Measurements from ENCODE around the gene ZFAND2A. TPM values are rescaled to one million over a fixed set of nuclear protein-coding genes. Genes with fewer than 3 reads are reported as not detected.

Gene ZFAND2A
- total and polyA plus RNA-seq, 11 donors = 5.6 to 25.6 (median 9.9) TPM

GRCh38 chr7:1112109-1112508 is 47.9 kb downstream of the ZFAND2A start:
- Histone ChIP-seq H3K9me3 (no peaks in the 10 kb centered on the region), H3K4me1 (peaks cover 0 to 9% (median 0%) of the 10 kb centered on the region in 12 donors), H3K27me3 (no peaks in the 10 kb centered on the region), H3K36me3 (no peaks in the 10 kb centered on the region), H3K4me3 (no peak overlapping the region), H3K27ac (peak overlapping the region in 3 of 12 donors; percentile 9 to 29 (median 10))
- intact Hi-C loops (cut with DNase I) = no loop called here
- TF ChIP-seq POLR2A (IDR thresholded peaks at IDR 0.05) = no peak
- no peak for TF ChIP-seq CTCF (IDR thresholded peaks at IDR 0.05)
- peak in 3 of 4 donors; percentile 21 to 62 (median 42) for ATAC-seq
- peak in 1 of 5 donors; percentile 28 for DNase-seq
- 66 to 80% (median 71%) methylated on average over 9 of the region's 9 CpGs for WGBS, 4 donors

GRCh38 chr7:1111156-1111555 is 48.8 kb downstream of the ZFAND2A start:
- Histone ChIP-seq H3K4me1 (peaks cover 0 to 9% (median 0%) of the 10 kb centered on the region in 12 donors), H3K4me3 (no peak overlapping the region), H3K27ac (no peak overlapping the region), H3K36me3 (no peaks in the 10 kb centered on the region), H3K9me3 (no peaks in the 10 kb centered on the region), H3K27me3 (no peaks in the 10 kb centered on the region)
- DNase-seq (no peak), ATAC-seq (no peak)
- no peak for TF ChIP-seq CTCF (IDR thresholded peaks at IDR 0.05)
- no peak for TF ChIP-seq POLR2A (IDR thresholded peaks at IDR 0.05)
- 91 to 98% (median 92%) methylated on average over 3 of the region's 3 CpGs for WGBS, 4 donors
- intact Hi-C loops (cut with DNase I) = no loop called here

DNA sequence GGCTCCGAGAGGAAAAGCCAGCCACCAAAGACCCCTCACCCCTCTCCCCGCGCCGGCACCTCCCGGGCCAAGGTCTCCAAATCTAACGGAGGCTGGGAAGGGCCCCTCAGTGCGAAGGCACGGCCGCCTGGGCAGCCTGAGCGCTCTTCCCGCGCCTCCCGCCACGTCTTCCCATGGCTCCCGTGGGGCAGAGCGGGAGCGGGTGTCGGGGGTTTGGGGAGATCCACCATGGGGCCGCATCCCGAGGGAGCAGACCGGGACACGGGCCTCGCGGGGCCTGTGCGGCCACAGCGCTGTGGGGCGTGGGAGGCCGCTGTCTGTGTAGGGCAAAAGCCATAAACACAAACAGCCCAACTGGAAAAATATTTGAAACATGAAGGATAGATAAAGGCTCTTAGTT is 49.6 kb downstream of the ZFAND2A start:
- 86 to 99% (median 92%) methylated on average over 26 to 28 of the region's 28 CpGs for WGBS, 4 donors
- Histone ChIP-seq H3K4me1 (peaks cover 0 to 9% (median 0%) of the 10 kb centered on the region in 12 donors), H3K27me3 (no peaks in the 10 kb centered on the region), H3K36me3 (no peaks in the 10 kb centered on the region), H3K27ac (peak overlapping the region in 1 of 12 donors; percentile 5), H3K9me3 (no peaks in the 10 kb centered on the region), H3K4me3 (no peak overlapping the region)
- intact Hi-C loops (cut with DNase I) = no loop called here
- peak in 2 of 5 donors; percentile 45 to 47 for DNase-seq
- peak in 1 of 4 donors; percentile 26 for ATAC-seq
- TF ChIP-seq CTCF (IDR thresholded peaks at IDR 0.05) (no peak), POLR2A (IDR thresholded peaks at IDR 0.05) (no peak)

DNA sequence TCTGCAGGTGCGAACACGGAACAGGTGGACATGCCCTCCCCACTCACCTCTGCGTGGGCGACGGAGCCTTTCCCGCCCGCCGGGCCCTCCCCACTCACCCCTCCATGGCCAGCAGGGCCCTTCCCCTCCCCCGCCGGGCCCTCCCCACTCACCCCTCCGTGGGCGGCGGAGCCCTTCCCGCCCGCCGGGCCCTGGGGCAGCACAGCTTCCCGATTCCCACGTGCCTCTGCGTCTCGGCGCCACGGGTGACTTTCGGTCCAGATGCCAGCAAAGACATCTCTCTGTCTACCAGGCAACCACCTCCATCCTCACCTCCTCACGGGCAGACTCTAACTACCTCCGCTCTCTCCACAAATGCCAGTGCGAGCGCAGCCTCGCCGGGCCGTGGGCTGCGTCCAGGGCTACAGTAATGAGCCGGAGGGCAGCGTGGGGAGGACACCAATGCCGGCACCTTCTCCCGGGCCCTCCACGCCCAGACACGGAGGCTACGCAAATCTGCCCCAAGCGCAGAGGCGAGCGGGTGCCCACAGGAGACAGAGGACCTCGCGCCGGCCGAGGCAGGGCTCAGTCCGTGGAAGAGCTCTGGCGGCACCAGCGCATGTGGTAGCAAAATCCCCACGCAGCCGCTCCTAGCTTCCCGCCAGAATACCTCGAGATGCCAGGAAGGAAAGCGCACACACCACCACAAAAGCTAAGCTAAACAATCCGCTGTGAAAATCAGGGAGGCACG is 50.2 kb downstream of the ZFAND2A start:
- H3K36me3 ChIP-seq = no peaks in the 10 kb centered on the region
- no peaks in the 10 kb centered on the region for H3K27me3 ChIP-seq
- peaks cover 0 to 12% (median 0%) of the 10 kb centered on the region in 12 donors for H3K4me1 ChIP-seq
- ATAC-seq (no peak), DNase-seq (peak in 1 of 5 donors; percentile 17)
- H3K4me3 ChIP-seq = no peak overlapping the region
- H3K9me3 ChIP-seq = no peaks in the 10 kb centered on the region
- peak overlapping the region in 1 of 12 donors; percentile 5 for H3K27ac ChIP-seq
- TF ChIP-seq CTCF (IDR thresholded peaks at IDR 0.05) (no peak), POLR2A (IDR thresholded peaks at IDR 0.05) (no peak)
- 95 to 96% (median 96%) methylated on average over 50 to 55 of the region's 55 CpGs for WGBS, 4 donors
- intact Hi-C loops (cut with DNase I) = no loop called here

Data from heart left ventricle (tissue), 16 donors.